PC-3 (cell line): Measurements from ENCODE around the gene SLC26A8.

ENCODE experiments used
- CTCF ChIP-seq: fragments of 300-600 bp; sonication (generic); conservative IDR thresholded peaks from 2 replicates; pipeline ENCODE4 v1.5.1; 2017; ENCODE audit warnings: antibody characterized with exemption, low read depth, mild to moderate bottlenecking, low read length
- EZH2 ChIP-seq: fragments of 300-600 bp; sonication (generic); IDR thresholded peaks from one replicate; pipeline ENCODE4 v1.6.1; 2017; ENCODE audit warnings: antibody characterized with exemption, mild to moderate bottlenecking, low read length; ENCODE audit not compliant: unreplicated experiment
- EZH2phosphoT487 ChIP-seq: fragments of 300-600 bp; sonication (generic); IDR thresholded peaks from 2 replicates; pipeline ENCODE4 v1.6.1; 2018; ENCODE audit warnings: mild to moderate bottlenecking, antibody characterized with exemption, low read length, borderline replicate concordance

DNA sequence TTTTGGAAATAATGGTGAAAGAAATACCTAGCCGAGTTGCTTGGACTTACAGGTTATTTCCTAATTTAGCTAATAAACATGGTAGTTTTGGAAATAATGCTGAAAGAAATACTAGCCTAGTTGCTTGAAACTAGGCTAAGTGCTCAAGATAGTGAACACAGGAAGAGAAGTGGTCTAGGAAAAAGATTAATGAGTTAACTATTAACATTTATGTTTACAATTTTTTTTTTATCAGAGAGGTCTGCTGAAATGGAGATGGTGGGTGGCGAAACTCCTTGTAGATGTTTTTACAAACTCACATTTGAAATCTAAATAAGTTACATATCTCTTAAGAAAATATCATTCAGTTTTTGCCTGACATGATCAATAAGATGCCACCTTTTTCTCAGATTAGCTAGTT lies 42.4 kb upstream of the SLC26A8 start:
- TF ChIP-seq CTCF = no peak
- no peak for TF ChIP-seq EZH2
- no peak for TF ChIP-seq EZH2phosphoT487
